Endothelial cell of umbilical vein (primary cell): ENCODE measurements around the gene ZNF598. TPM values are rescaled to one million over a fixed set of nuclear protein-coding genes. Genes with fewer than 3 reads are reported as not detected.

Experiments used
- BruUV-seq: library from RNA; stranded (reverse); fragments of 400-500 nt; replicated peaks from 2 replicates; lab custom pipeline; 2021; lab: Mats Ljungman, UMichigan
- CTCF ChIA-PET: fragments of 300-600, 350-600 bp; sonication (Branson Sonifier 250); formaldehyde crosslinking; loops from one replicate; lab custom pipeline; 2021; ENCODE audit warnings: antibody characterized with exemption, inconsistent platforms; lab: Charles Lee
- POLR2A ChIA-PET: fragments of 300-600, 350-600 bp; sonication (Branson Sonifier 250); formaldehyde crosslinking; loops from one replicate; lab custom pipeline; 2021; ENCODE audit warnings: antibody characterized with exemption, inconsistent platforms; lab: Charles Lee
- DNase-seq: peaks from one replicate; pipeline ENCODE4 v3.0.0-alpha.2; 2011; ENCODE audit warnings: low read depth, low spot score
- FAIRE-seq: peaks from 2 replicates; lab custom pipeline; 2011; peaks lifted over from hg19 to GRCh38; lab: Jason Lieb, UNC
- H2AFZ ChIP-seq: 2 replicates; pipeline ENCODE4 v1.6.0; 2012; ENCODE audit warnings: low read depth, low read length, control low read depth, inconsistent platforms
- H3K27ac ChIP-seq: 2 replicates; pipeline ENCODE4 v1.5.1; 2011; ENCODE audit warnings: low read depth, mild to moderate bottlenecking, control low read depth, low read length, moderate library complexity; ENCODE audit not compliant: insufficient read depth
- H3K27me3 ChIP-seq, 2 experiments: 2 replicates each; pipeline versions ENCODE4 v1.6.0 to v1.6.1; 2011; ENCODE audit warnings: low read length in 2 of 2, mixed read lengths in 1 of 2; ENCODE audit not compliant: control insufficient read depth in 2 of 2, insufficient read depth in 2 of 2
- H3K36me3 ChIP-seq, 2 experiments: 2 replicates in 1 of 2; 3 replicates in 1 of 2; pipeline ENCODE4 v1.5.1; 2011; ENCODE audit warnings: low read length in 2 of 2, mild to moderate bottlenecking in 1 of 2, moderate library complexity in 1 of 2; ENCODE audit not compliant: control insufficient read depth in 2 of 2, insufficient read depth in 2 of 2; ENCODE audit errors: extremely low read depth in 1 of 2
- H3K4me1 ChIP-seq: 3 replicates; pipeline ENCODE4 v1.5.1; 2011; ENCODE audit warnings: mild to moderate bottlenecking, low read length; ENCODE audit not compliant: control insufficient read depth, insufficient read depth; ENCODE audit errors: extremely low read depth
- H3K4me2 ChIP-seq: 2 replicates; pipeline ENCODE4 v1.6.1; 2011; ENCODE audit warnings: low read length, control low read depth, mixed read lengths; ENCODE audit not compliant: insufficient read depth
- H3K4me3 ChIP-seq, 3 experiments: fragments of 200-600 bp in 1 of 3; sonication (generic), shearing (Covaris generic) in 1 of 3; replicated peaks in 1 of 3; 2 replicates each; pipeline ENCODE4 v1.5.1; 2011 to 2016; ENCODE audit warnings: control low read depth in 3 of 3, low read length in 3 of 3, mild to moderate bottlenecking in 2 of 3, inconsistent platforms in 1 of 3, low read depth in 1 of 3, moderate library complexity in 1 of 3; ENCODE audit not compliant: insufficient read depth in 1 of 3
- H3K79me2 ChIP-seq: 2 replicates; pipeline ENCODE4 v1.6.0; 2012; ENCODE audit warnings: low read length, inconsistent platforms; ENCODE audit not compliant: control insufficient read depth, insufficient read depth
- H3K9ac ChIP-seq: replicated peaks from 2 replicates; pipeline ENCODE3; 2011; ENCODE audit warnings: low read length, control low read depth; ENCODE audit not compliant: insufficient read depth; ENCODE audit errors: extremely low read depth
- H3K9me1 ChIP-seq: replicated peaks from 3 replicates; pipeline ENCODE4 v1.6.0; 2011; ENCODE audit warnings: mild to moderate bottlenecking, low read length; ENCODE audit not compliant: control insufficient read depth, insufficient read depth; ENCODE audit errors: extremely low read depth
- H3K9me3 ChIP-seq: replicated peaks from 2 replicates; pipeline ENCODE4 v1.5.1; 2012; ENCODE audit warnings: low read length, inconsistent platforms; ENCODE audit not compliant: control insufficient read depth, insufficient read depth
- H4K20me1 ChIP-seq: replicated peaks from 2 replicates; pipeline ENCODE3; 2011; ENCODE audit warnings: mild to moderate bottlenecking, low read length; ENCODE audit not compliant: control insufficient read depth, insufficient read depth; ENCODE audit errors: extremely low read depth
- CTCF ChIP-seq, 2 donors: IDR thresholded peaks; 1 replicate in 1 of 2; 2 replicates in 1 of 2; pipeline ENCODE4 v1.5.1; 2011; ENCODE audit warnings: low read length in 2 of 2, mild to moderate bottlenecking in 2 of 2, moderate library complexity in 2 of 2, control low read depth in 1 of 2, inconsistent platforms in 1 of 2, low read depth in 1 of 2; ENCODE audit not compliant: insufficient read depth in 1 of 2; ENCODE audit errors: extremely low read depth in 1 of 2
- EZH2 ChIP-seq: IDR thresholded peaks from 2 replicates; pipeline ENCODE4 v1.6.1; 2012; ENCODE audit warnings: borderline replicate concordance, low read depth, mild to moderate bottlenecking, moderate library complexity, low read length, inconsistent platforms; ENCODE audit not compliant: severe bottlenecking
- FOS ChIP-seq: IDR thresholded peaks from 2 replicates; pipeline ENCODE4 v1.6.1; 2011; ENCODE audit warnings: mild to moderate bottlenecking, low read length, moderate library complexity, borderline replicate concordance; ENCODE audit not compliant: insufficient read depth
- GATA2 ChIP-seq: IDR thresholded peaks from 2 replicates; pipeline ENCODE4 v1.7.0; 2011; ENCODE audit warnings: low read depth, mild to moderate bottlenecking, moderate library complexity, mixed read lengths, low read length; ENCODE audit not compliant: insufficient read length, insufficient read depth
- JUN ChIP-seq: IDR thresholded peaks from 2 replicates; pipeline ENCODE4 v1.6.1; 2011; ENCODE audit warnings: borderline replicate concordance, low read depth; ENCODE audit not compliant: insufficient read length, insufficient read depth
- MAX ChIP-seq: IDR thresholded peaks from 2 replicates; pipeline ENCODE4 v1.6.1; 2011; ENCODE audit not compliant: insufficient read depth, insufficient read length
- MYC ChIP-seq: IDR thresholded peaks from one replicate; pipeline ENCODE4 v1.6.1; 2011; ENCODE audit warnings: mild to moderate bottlenecking, low read depth, low read length
- POLR2A ChIP-seq: IDR thresholded peaks from 2 replicates; pipeline ENCODE4 v1.6.1; 2012; ENCODE audit warnings: low read depth, mild to moderate bottlenecking, control low read depth, low read length
- POLR2AphosphoS5 ChIP-seq: IDR thresholded peaks from 2 replicates; pipeline ENCODE4 v1.6.1; 2012; ENCODE audit warnings: low read depth, mild to moderate bottlenecking, control low read depth, low read length, moderate library complexity; ENCODE audit not compliant: insufficient read depth
- dilution Hi-C: fragments of 300-500 bp; cut with MboI; formaldehyde crosslinking; loops from one replicate; pipeline ENCODE4 v1.15.0; 2019; ENCODE audit warnings: low sequenced_read_pairs; ENCODE audit not compliant: extremely low pct_ligation_motif_present
- intact Hi-C: fragments of 100-400 bp; cut with micrococcal nuclease; formaldehyde crosslinking; loops from one replicate; pipeline ENCODE4 v1.10.0; 2022
- polyA plus RNA-seq, 4 experiments: library from polyadenylated mRNA; depleted of rRNA in 3 of 4; stranded (reverse) in 3 of 4; unstranded in 1 of 4; fragments of >200 nt; gene quantifications; 2 replicates each; pipeline versions ENCODE4 v1.2.1 to v1.2.3, GENCODE V29; 2011 to 2012; ENCODE audit warnings: missing spikeins in 1 of 4
- total RNA-seq: library from RNA; stranded (reverse); gene quantifications from 2 replicates; pipeline ENCODE4 v1.2.3, GENCODE V29; 2021

The ZNF598 gene
- total and polyA plus RNA-seq, 2 donors (not counting 3 experiments of a cell fraction or from before 2014, with no cell fraction given), result 43.3 to 67.0 TPM

- no peaks in the 10 kb centered on the region for H3K9me3 ChIP-seq
- no peak overlapping the region for H3K4me2 ChIP-seq
- H3K9me1 ChIP-seq, result no peaks in the 10 kb centered on the region
- intact Hi-C loops (no loop called here), dilution Hi-C loops (loop anchor here (25.0 kb wide), 1 partner anchor 125 kb away; the partner anchor contains the start of gene TRAF7)
- H3K4me1 ChIP-seq, result peaks cover 40% of the 10 kb centered on the region
- H2AFZ ChIP-seq, result no peak overlapping the region
- POLR2A ChIA-PET, result no interaction called here
- no peak overlapping the region for H3K4me3 ChIP-seq
- no peak overlapping the region for H3K9ac ChIP-seq
- peaks cover 0 to 10% of the 10 kb centered on the region in 2 experiments for H3K36me3 ChIP-seq
- CTCF ChIA-PET, result interaction anchor here (0.7 kb wide), 1 partner anchor 14 kb away, joined by 3 read pairs; no protein-coding TSS in a partner anchor
- H3K27me3 ChIP-seq, result no peaks in the 10 kb centered on the region
- no peak for FAIRE-seq
- no peak for DNase-seq
- no peaks in the 10 kb centered on the region for H4K20me1 ChIP-seq
- H3K79me2 ChIP-seq, result peaks cover 10% of the 10 kb centered on the region
- BruUV-seq, result no TSS peak
- no peak overlapping the region for H3K27ac ChIP-seq
- TF ChIP-seq MYC, result no peak
- no peak for TF ChIP-seq GATA2
These were observed 27.5 kb upstream of the ZNF598 start for GRCh38 chr16:2037115-2037514.

- H3K9ac ChIP-seq, result peak overlapping the region; percentile 37
- no peak overlapping the region for H2AFZ ChIP-seq
- peak overlapping the region; percentile 27 for H3K4me2 ChIP-seq
- no peaks in the 10 kb centered on the region for H3K9me1 ChIP-seq
- peaks cover 10% of the 10 kb centered on the region for H3K79me2 ChIP-seq
- H3K27ac ChIP-seq, result peak overlapping the region; percentile 62
- TF ChIP-seq JUN (no peak), GATA2 (no peak), MYC (no peak), POLR2A (no peak), EZH2 (no peak), CTCF (IDR thresholded peaks at IDR 0.05; ENCODE audit: extremely low read depth in 1 of 2, insufficient read depth in 1 of 2, low read depth in 1 of 2, low read length in 2 of 2) (no peak), POLR2AphosphoS5 (no peak), FOS (no peak), MAX (no peak)
- intact Hi-C loops, result no loop called here
- no peak for FAIRE-seq
- BruUV-seq, result no TSS peak
- DNase-seq, result no peak
- CTCF ChIA-PET, result interaction anchor here (1.0 to 1.7 kb wide), 3 partner anchors 11 to 104 kb away, joined by 3 to 6 read pairs (median 3); partner anchors contain the start of genes NTHL1 and TSC2
- no peaks in the 10 kb centered on the region for H3K9me3 ChIP-seq
- H3K36me3 ChIP-seq, result peaks cover 0 to 10% of the 10 kb centered on the region in 2 experiments
- peaks cover 42% of the 10 kb centered on the region for H3K4me1 ChIP-seq
- no peaks in the 10 kb centered on the region for H4K20me1 ChIP-seq
- no peaks in the 10 kb centered on the region for H3K27me3 ChIP-seq
- H3K4me3 ChIP-seq, result no peak overlapping the region
- dilution Hi-C loops, result loop anchor here (25.0 kb wide), 1 partner anchor 126 kb away; the partner anchor contains the start of gene TRAF7
- POLR2A ChIA-PET, result no interaction called here
These were observed 26.8 kb upstream of the ZNF598 start for GRCh38 chr16:2036200-2036966.
